B cell (primary cell): ENCODE measurements around the gene TKFC. TPM values are rescaled to one million over a fixed set of nuclear protein-coding genes. Genes with fewer than 3 reads are reported as not detected.

Experiments used
- ATAC-seq: fragments of 200-7000 bp; cut with Tn5 transposase; one replicate; pipeline ENCODE4 v1.10.0; 2021; ENCODE audit warnings: low read depth, mild to moderate bottlenecking, moderate number of reproducible peaks, moderate library complexity
- CTCF ChIA-PET: fragments of 350-600 bp; sonication (Branson Sonifier 250); formaldehyde crosslinking; loops from one replicate; lab custom pipeline; 2021; ENCODE audit warnings: antibody characterized with exemption, inconsistent platforms; lab: Charles Lee
- POLR2A ChIA-PET: fragments of 350-600 bp; sonication (Branson Sonifier 250); formaldehyde crosslinking; loops from one replicate; lab custom pipeline; 2021; ENCODE audit warnings: antibody characterized with exemption; lab: Charles Lee
- DNase-seq: peaks from one replicate; pipeline ENCODE4 v3.0.0; 2013
- H2AFZ ChIP-seq: 2 replicates; pipeline ENCODE4 v1.6.1; 2012; ENCODE audit warnings: mild to moderate bottlenecking, low read depth, low read length; ENCODE audit not compliant: insufficient read depth, poor library complexity, severe bottlenecking
- H3K27ac ChIP-seq, 2 donors: 1 replicate in 1 of 2; 2 replicates in 1 of 2; pipeline ENCODE4 v1.5.1; 2012 to 2013; ENCODE audit warnings: low read length in 2 of 2, mild to moderate bottlenecking in 2 of 2, moderate library complexity in 1 of 2
- H3K27me3 ChIP-seq, 4 experiments: fragments of 200-600 bp in 1 of 4; sonication (generic) in 1 of 4; replicated peaks in 1 of 4; 1 replicate in 2 of 4; 2 replicates in 2 of 4; pipeline versions ENCODE4 v1.6.1 to v1.7.0; 2013 to 2016; ENCODE audit warnings: low read length in 3 of 4, mild to moderate bottlenecking in 2 of 4, mixed read lengths in 1 of 4, moderate library complexity in 1 of 4; ENCODE audit not compliant: insufficient read depth in 4 of 4, control insufficient read depth in 3 of 4; ENCODE audit errors: control extremely low read depth in 1 of 4
- H3K36me3 ChIP-seq, 2 experiments: replicated peaks in 1 of 2; 1 replicate in 1 of 2; 2 replicates in 1 of 2; pipeline versions ENCODE4 v1.6.1 to v1.7.1; 2013; ENCODE audit warnings: low read length in 1 of 2; ENCODE audit not compliant: insufficient read depth in 2 of 2, control insufficient read depth in 1 of 2; ENCODE audit errors: control extremely low read depth in 1 of 2, extremely low read depth in 1 of 2
- H3K4me1 ChIP-seq, 2 donors: fragments of 200-600 bp in 1 of 2; sonication (generic) in 1 of 2; 1 replicate in 1 of 2; 2 replicates in 1 of 2; pipeline versions ENCODE4 v1.5.1 to v1.6.1; 2013 to 2017; ENCODE audit warnings: low read length in 2 of 2; ENCODE audit not compliant: control insufficient read depth in 2 of 2, insufficient read depth in 2 of 2
- H3K4me2 ChIP-seq: replicated peaks from 2 replicates; pipeline ENCODE3; 2012; ENCODE audit warnings: mild to moderate bottlenecking, low read depth, low read length; ENCODE audit not compliant: poor library complexity, severe bottlenecking
- H3K4me3 ChIP-seq, 5 experiments: fragments of 200-600 bp in 1 of 5; sonication (generic) in 1 of 5; 1 replicate in 3 of 5; 2 replicates in 2 of 5; pipeline versions ENCODE4 v1.5.1 to v1.7.0; 2011 to 2016; ENCODE audit warnings: low read length in 4 of 5, mild to moderate bottlenecking in 4 of 5, low read depth in 2 of 5, control low read depth in 1 of 5, moderate library complexity in 1 of 5; ENCODE audit not compliant: insufficient read depth in 1 of 5; ENCODE audit errors: control extremely low read depth in 1 of 5, extremely low read depth in 1 of 5
- H3K79me2 ChIP-seq: fragments of 200-600 bp; sonication (generic); one replicate; pipeline ENCODE4 v1.6.0; 2016; ENCODE audit warnings: low read length; ENCODE audit not compliant: control insufficient read depth, insufficient read depth
- H3K9ac ChIP-seq: fragments of 200-600 bp; sonication (generic); 2 replicates; pipeline ENCODE4 v1.6.1; 2017; ENCODE audit warnings: mild to moderate bottlenecking, low read length, moderate library complexity
- H3K9me3 ChIP-seq, 3 donors: one replicate each; pipeline versions ENCODE4 v1.6.1 to v1.7.1; 2013; ENCODE audit warnings: low read length in 2 of 3; ENCODE audit not compliant: control insufficient read depth in 2 of 3, insufficient read depth in 1 of 3; ENCODE audit errors: control extremely low read depth in 1 of 3
- H4K20me1 ChIP-seq: 2 replicates; pipeline ENCODE4 v1.6.0; 2012; ENCODE audit warnings: mild to moderate bottlenecking, low read length; ENCODE audit not compliant: insufficient read depth, control insufficient read depth, poor library complexity, severe bottlenecking
- H3K27ac Mint-ChIP-seq: one replicate; pipeline ENCODE4 v1.8.0; 2021; ENCODE audit warnings: mixed read lengths
- H3K27me3 Mint-ChIP-seq: one replicate; pipeline ENCODE4 v1.8.0; 2021; ENCODE audit warnings: mixed read lengths
- H3K4me1 Mint-ChIP-seq: one replicate; pipeline ENCODE4 v1.8.0; 2021; ENCODE audit warnings: mixed read lengths
- H3K4me3 Mint-ChIP-seq: one replicate; pipeline ENCODE4 v1.8.0; 2021; ENCODE audit warnings: mixed read lengths
- H3K9me3 Mint-ChIP-seq: one replicate; pipeline ENCODE4 v1.8.0; 2022; ENCODE audit warnings: mixed read lengths; ENCODE audit not compliant: insufficient read depth
- CTCF ChIP-seq: fragments of 200-600 bp; IDR thresholded peaks from one replicate; pipeline ENCODE4 v1.8.0; 2022; ENCODE audit warnings: antibody characterized with exemption, mild to moderate bottlenecking
- EZH2 ChIP-seq: IDR thresholded peaks from 2 replicates; pipeline ENCODE4 v1.6.1; 2012; ENCODE audit warnings: borderline replicate concordance, low read depth, mild to moderate bottlenecking, moderate library complexity, low read length; ENCODE audit not compliant: insufficient read depth, poor library complexity, severe bottlenecking
- WGBS: methylation state at CpG from one replicate; pipeline ENCODE4 v1.1.5; 2013; ENCODE audit warnings: missing lambda C conversion rate; ENCODE audit not compliant: insufficient coverage; 5-methylcytosine and 5-hydroxymethylcytosine counted together
- intact Hi-C: fragments of 100-400 bp; cut with micrococcal nuclease; formaldehyde crosslinking; loops from one replicate; pipeline ENCODE4 v1.10.0; 2022
- polyA plus RNA-seq: library from polyadenylated mRNA; depleted of rRNA; stranded (reverse); fragments of >200 nt; gene quantifications from 2 replicates; pipeline ENCODE4 v1.2.3, GENCODE V29; 2012
- total RNA-seq, 2 donors: library from RNA; stranded (reverse); fragments of 120-200 nt in 1 of 2; gene quantifications; 1 replicate in 1 of 2; 2 replicates in 1 of 2; pipeline versions ENCODE4 v1.2.3 to v1.2.4, GENCODE V29; 2013 to 2022

TKFC gene
- total and polyA plus RNA-seq, 2 donors (not counting 1 experiment from before 2014, with no cell fraction given): 82.3 to 86.3 TPM

DNA sequence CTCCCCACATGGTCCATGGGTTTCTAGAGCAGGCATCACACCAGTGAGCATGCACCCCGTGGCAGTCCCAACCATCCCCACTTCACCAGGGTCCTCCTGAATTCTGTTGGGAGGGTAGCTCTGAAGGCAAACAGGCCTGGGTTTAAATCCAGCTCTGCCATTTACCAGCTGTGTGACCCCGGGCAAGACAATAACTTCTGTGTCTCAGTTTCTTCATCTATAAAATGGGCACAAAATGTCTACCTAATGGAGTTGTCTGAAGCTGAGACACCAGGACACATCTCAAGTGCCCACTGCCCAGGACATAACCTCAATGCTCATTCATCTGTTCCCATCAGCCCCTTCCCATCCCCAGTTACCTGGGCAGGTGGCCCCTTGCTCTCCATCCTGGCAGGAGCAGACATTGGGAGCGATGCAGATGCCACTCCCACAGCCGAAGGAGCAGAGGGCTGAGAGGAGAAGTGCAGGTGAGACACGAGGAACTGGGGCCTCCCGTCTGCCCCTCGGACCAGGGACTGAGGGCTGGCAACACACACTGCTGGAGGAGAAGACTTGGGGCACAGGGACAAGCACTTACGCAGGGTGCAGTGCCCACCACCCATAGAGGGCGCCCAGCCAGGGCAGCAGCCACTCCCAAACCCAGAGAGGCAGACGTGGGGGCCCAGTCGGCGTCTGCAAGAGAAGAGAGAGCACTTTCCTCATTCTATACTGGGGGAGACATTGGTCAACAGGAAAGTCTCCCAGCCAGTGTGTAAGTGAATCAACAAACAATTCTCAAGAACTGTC, 41.9 kb upstream of the TKFC start:
- intact Hi-C loops: no loop called here
- no peaks in the 10 kb centered on the region for H3K36me3 ChIP-seq
- Mint-ChIP-seq H3K27me3 (no peaks in the 10 kb centered on the region), H3K4me3 (no peak overlapping the region), H3K27ac (no peak overlapping the region), H3K4me1 (peaks cover 14% of the 10 kb centered on the region), H3K9me3 (no peaks in the 10 kb centered on the region)
- H3K4me1 ChIP-seq: peaks cover 8 to 21% of the 10 kb centered on the region in 2 donors
- no peaks in the 10 kb centered on the region for H3K27me3 ChIP-seq
- ChIA-PET CTCF (no interaction called here), POLR2A (no interaction called here)
- H3K4me2 ChIP-seq: no peak overlapping the region
- H3K4me3 ChIP-seq: no peak overlapping the region
- no peaks in the 10 kb centered on the region for H4K20me1 ChIP-seq
- H3K79me2 ChIP-seq: no peaks in the 10 kb centered on the region
- ATAC-seq (no peak), DNase-seq (no peak)
- no peaks in the 10 kb centered on the region for H3K9me3 ChIP-seq
- WGBS: 92% methylated on average over 8 of the region's 12 CpGs
- TF ChIP-seq EZH2 (no peak), CTCF (no peak)
- H3K27ac ChIP-seq: no peak overlapping the region
- H3K9ac ChIP-seq: no peak overlapping the region
- no peak overlapping the region for H2AFZ ChIP-seq

DNA sequence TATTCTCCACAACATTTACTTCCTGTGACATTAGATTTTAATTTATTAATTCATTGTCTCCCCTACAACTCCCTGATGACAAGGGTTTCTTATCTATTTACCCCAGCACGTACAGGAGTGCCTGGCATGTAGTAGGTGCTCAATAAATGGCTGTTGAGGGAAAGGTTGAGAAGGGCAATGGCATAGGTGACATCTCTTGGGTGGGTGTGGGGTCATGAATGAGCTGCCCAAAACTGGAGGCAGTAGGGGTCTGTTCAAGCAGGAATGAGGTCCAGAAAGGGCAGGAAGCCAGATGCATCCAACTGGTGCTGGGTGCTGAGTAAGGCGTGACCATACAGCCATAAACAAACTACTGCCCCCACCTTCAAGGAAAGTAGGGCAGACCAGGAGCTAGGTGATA, 40.7 kb upstream of the TKFC start:
- intact Hi-C loops: no loop called here
- no peaks in the 10 kb centered on the region for H4K20me1 ChIP-seq
- no CpG with 5 or more reads among the region's 2 CpGs for WGBS
- no peak overlapping the region for H3K4me3 ChIP-seq
- ATAC-seq (no peak), DNase-seq (no peak)
- peaks cover 8 to 21% of the 10 kb centered on the region in 2 donors for H3K4me1 ChIP-seq
- no peak for TF ChIP-seq CTCF
- no peak for TF ChIP-seq EZH2
- no peak overlapping the region for H3K9ac ChIP-seq
- no peaks in the 10 kb centered on the region for H3K79me2 ChIP-seq
- H3K4me3 Mint-ChIP-seq: peak overlapping the region; percentile 20
- peaks cover 14% of the 10 kb centered on the region for H3K4me1 Mint-ChIP-seq
- ChIA-PET POLR2A (no interaction called here), CTCF (interaction anchor here (0.7 kb wide), 1 partner anchor 416 kb away, joined by 3 read pairs; no protein-coding TSS in a partner anchor)
- no peaks in the 10 kb centered on the region for H3K36me3 ChIP-seq
- H3K27me3 ChIP-seq: no peaks in the 10 kb centered on the region
- H3K9me3 ChIP-seq: no peaks in the 10 kb centered on the region
- no peak overlapping the region for H2AFZ ChIP-seq
- no peak overlapping the region for H3K4me2 ChIP-seq
- no peaks in the 10 kb centered on the region for H3K9me3 Mint-ChIP-seq
- no peak overlapping the region for H3K27ac ChIP-seq
- no peak overlapping the region for H3K27ac Mint-ChIP-seq
- no peaks in the 10 kb centered on the region for H3K27me3 Mint-ChIP-seq
